ENCODE results near the gene SSBP2. TPM values are rescaled to one million over a fixed set of nuclear protein-coding genes. Genes with fewer than 3 reads are reported as not detected.
A peak's percentile ranks its signal among the peaks of the same experiment; 100 is the strongest.

The SSBP2 gene
- total and polyA plus RNA-seq, 2 donors from 2014 or later: 17.0 to 57.1 TPM

DNA sequence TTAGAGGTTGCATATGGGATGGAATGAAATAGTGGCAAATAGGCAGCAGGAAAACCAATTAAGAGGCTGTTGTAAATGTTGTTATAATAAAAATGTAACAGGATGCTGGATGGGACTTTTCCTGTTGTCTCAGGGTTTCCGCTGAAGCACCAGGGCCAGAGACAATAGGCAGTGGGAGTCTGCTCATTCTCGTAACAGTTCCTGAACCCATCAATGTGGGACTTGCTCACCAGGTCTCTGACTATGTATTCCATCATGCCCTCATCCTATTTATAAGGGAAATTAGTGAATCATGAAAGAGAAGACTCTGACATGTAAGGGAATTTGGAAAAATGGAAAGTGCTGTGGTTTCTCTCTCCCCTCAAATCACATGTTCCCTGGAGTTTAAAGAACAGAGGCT lies 23.5 kb upstream of the SSBP2 start:
- no peak for FAIRE-seq
- H3K27ac ChIP-seq (ENCODE audit: low read depth in 2 of 2, low read length in 2 of 2): no peak overlapping the region
- peak in 1 of 5 donors; percentile 28 for DNase-seq

DNA sequence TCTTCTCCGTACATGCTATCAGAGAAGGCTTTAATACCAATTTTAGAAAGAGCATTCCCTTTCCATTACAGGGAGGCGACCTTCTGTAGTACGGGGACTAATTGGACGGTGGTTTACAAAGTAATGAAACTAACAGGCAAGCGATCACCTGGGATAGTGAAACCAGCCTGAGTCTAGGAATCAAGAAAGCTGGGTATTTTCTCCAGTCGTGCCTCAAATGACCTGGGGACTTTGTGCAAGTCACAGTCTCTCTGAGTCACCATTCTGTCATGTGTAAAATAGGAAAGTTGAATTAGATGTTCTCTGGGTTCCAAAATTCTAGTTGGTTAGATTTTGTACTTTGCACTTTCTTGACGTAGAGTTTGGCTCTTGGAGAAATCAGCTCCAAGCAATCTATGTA lies 22.7 kb upstream of the SSBP2 start:
- Histone ChIP-seq H3K4me3 (ENCODE audit: low read length in 3 of 3) (no peak overlapping the region), H3K4me1 (ENCODE audit: control insufficient read depth in 2 of 3, insufficient read depth in 2 of 3, low read depth in 1 of 3, low read length in 3 of 3) (peaks cover 0 to 4% (median 0%) of the 10 kb centered on the region in 3 donors), H3K36me3 (ENCODE audit: control insufficient read depth in 2 of 3, insufficient read depth in 3 of 3, low read length in 3 of 3) (no peaks in the 10 kb centered on the region), H3K9me3 (ENCODE audit: control insufficient read depth in 2 of 3, insufficient read depth in 1 of 3, low read length in 3 of 3) (no peaks in the 10 kb centered on the region), H3K9ac (ENCODE audit: low read length in 3 of 3) (no peak overlapping the region), H3K27ac (ENCODE audit: low read depth in 2 of 2, low read length in 2 of 2) (no peak overlapping the region), H3K27me3 (ENCODE audit: control insufficient read depth, insufficient read depth, low read length) (no peaks in the 10 kb centered on the region)
- DNase-seq: no peak
- TF ChIP-seq, protein P1, sequence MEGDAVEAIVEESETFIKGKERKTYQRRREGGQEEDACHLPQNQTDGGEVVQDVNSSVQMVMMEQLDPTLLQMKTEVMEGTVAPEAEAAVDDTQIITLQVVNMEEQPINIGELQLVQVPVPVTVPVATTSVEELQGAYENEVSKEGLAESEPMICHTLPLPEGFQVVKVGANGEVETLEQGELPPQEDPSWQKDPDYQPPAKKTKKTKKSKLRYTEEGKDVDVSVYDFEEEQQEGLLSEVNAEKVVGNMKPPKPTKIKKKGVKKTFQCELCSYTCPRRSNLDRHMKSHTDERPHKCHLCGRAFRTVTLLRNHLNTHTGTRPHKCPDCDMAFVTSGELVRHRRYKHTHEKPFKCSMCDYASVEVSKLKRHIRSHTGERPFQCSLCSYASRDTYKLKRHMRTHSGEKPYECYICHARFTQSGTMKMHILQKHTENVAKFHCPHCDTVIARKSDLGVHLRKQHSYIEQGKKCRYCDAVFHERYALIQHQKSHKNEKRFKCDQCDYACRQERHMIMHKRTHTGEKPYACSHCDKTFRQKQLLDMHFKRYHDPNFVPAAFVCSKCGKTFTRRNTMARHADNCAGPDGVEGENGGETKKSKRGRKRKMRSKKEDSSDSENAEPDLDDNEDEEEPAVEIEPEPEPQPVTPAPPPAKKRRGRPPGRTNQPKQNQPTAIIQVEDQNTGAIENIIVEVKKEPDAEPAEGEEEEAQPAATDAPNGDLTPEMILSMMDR (IDR thresholded peaks at IDR 0.05; ENCODE audit: borderline replicate concordance, extremely low read depth, insufficient read depth): no peak
- intact Hi-C loops (cut with DNase I): no loop called here
- no peak for FAIRE-seq

More for the DNA sequence above, 23.5 kb upstream of the SSBP2 start:
- Histone ChIP-seq H3K9ac (ENCODE audit: low read length in 3 of 3) (no peak overlapping the region), H3K27me3 (ENCODE audit: control insufficient read depth, insufficient read depth, low read length) (no peaks in the 10 kb centered on the region), H3K36me3 (ENCODE audit: control insufficient read depth in 2 of 3, insufficient read depth in 3 of 3, low read length in 3 of 3) (no peaks in the 10 kb centered on the region), H3K9me3 (ENCODE audit: control insufficient read depth in 2 of 3, insufficient read depth in 1 of 3, low read length in 3 of 3) (no peaks in the 10 kb centered on the region), H3K4me1 (ENCODE audit: control insufficient read depth in 2 of 3, insufficient read depth in 2 of 3, low read depth in 1 of 3, low read length in 3 of 3) (peaks cover under 1 to 11% (median 2%) of the 10 kb centered on the region in 3 donors), H3K4me3 (ENCODE audit: low read length in 3 of 3) (no peak overlapping the region)
- intact Hi-C loops (cut with DNase I): no loop called here
- TF ChIP-seq, protein P1 (IDR thresholded peaks at IDR 0.05; ENCODE audit: borderline replicate concordance, extremely low read depth, insufficient read depth): no peak

DNA sequence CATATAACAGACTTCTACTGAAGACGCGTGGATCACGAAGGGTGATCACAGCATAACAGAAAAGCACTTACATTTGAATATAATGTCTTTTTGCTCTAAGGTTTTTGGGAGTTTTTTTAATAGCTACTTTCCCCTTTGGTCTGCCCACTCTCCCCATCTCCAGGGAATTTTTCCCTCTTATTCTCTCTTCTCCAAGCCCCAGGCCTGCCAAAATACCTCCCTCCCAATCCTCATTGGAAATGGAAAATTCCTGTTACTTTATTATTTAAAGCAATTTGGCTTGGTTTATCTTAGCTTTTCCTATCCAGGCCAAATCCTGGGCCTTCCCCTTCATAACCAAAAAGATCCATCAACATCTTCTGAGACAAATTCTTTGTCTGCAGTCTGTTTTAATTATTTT lies 22.3 kb upstream of the SSBP2 start:
- Histone ChIP-seq H3K9me3 (ENCODE audit: control insufficient read depth in 2 of 3, insufficient read depth in 1 of 3, low read length in 3 of 3) (no peaks in the 10 kb centered on the region), H3K9ac (ENCODE audit: low read length in 3 of 3) (no peak overlapping the region), H3K27ac (ENCODE audit: low read depth in 2 of 2, low read length in 2 of 2) (no peak overlapping the region), H3K4me3 (ENCODE audit: low read length in 3 of 3) (no peak overlapping the region), H3K4me1 (ENCODE audit: control insufficient read depth in 2 of 3, insufficient read depth in 2 of 3, low read depth in 1 of 3, low read length in 3 of 3) (no peaks in the 10 kb centered on the region), H3K27me3 (ENCODE audit: control insufficient read depth, insufficient read depth, low read length) (no peaks in the 10 kb centered on the region), H3K36me3 (ENCODE audit: control insufficient read depth in 2 of 3, insufficient read depth in 3 of 3, low read length in 3 of 3) (no peaks in the 10 kb centered on the region)
- FAIRE-seq (no peak), DNase-seq (no peak)
- TF ChIP-seq, protein P1 (IDR thresholded peaks at IDR 0.05; ENCODE audit: borderline replicate concordance, extremely low read depth, insufficient read depth): no peak
- intact Hi-C loops (cut with DNase I): no loop called here

DNA sequence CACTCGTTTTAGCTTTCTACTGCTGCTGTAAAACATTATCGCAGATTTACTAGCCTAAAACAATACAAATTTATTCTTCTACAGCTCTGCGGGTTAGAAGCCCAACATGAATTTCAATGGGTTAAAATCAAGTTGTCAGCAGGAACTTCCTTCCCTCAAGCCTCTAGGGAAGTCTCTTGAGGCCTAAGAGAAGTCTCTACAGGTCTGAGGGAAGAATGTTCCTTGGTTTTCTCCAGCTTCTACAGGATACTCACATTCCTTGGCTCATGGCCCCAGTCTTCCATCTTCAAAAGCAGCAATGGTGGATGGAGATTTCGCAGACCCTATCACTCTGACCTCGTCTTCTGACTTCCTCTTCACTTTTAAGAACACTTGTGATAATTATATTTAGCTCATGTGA lies 21.6 kb upstream of the SSBP2 start:
- Histone ChIP-seq H3K4me3 (ENCODE audit: low read length in 3 of 3) (no peak overlapping the region), H3K27ac (ENCODE audit: low read depth in 2 of 2, low read length in 2 of 2) (no peak overlapping the region), H3K27me3 (ENCODE audit: control insufficient read depth, insufficient read depth, low read length) (no peaks in the 10 kb centered on the region), H3K4me1 (ENCODE audit: control insufficient read depth in 2 of 3, insufficient read depth in 2 of 3, low read depth in 1 of 3, low read length in 3 of 3) (no peaks in the 10 kb centered on the region), H3K36me3 (ENCODE audit: control insufficient read depth in 2 of 3, insufficient read depth in 3 of 3, low read length in 3 of 3) (no peaks in the 10 kb centered on the region), H3K9me3 (ENCODE audit: control insufficient read depth in 2 of 3, insufficient read depth in 1 of 3, low read length in 3 of 3) (no peaks in the 10 kb centered on the region), H3K9ac (ENCODE audit: low read length in 3 of 3) (no peak overlapping the region)
- DNase-seq (no peak), FAIRE-seq (no peak)
- TF ChIP-seq, protein P1 (IDR thresholded peaks at IDR 0.05; ENCODE audit: borderline replicate concordance, extremely low read depth, insufficient read depth): no peak
- intact Hi-C loops (cut with DNase I): no loop called here
